Right hindlimb (tissue), 1 donor: Measurements from ENCODE around the gene ARHGAP10.

Experiments used
- DNase-seq: peaks from one replicate; pipeline ENCODE4 v3.0.0-alpha.2; 2018

The ARHGAP10 gene

DNA sequence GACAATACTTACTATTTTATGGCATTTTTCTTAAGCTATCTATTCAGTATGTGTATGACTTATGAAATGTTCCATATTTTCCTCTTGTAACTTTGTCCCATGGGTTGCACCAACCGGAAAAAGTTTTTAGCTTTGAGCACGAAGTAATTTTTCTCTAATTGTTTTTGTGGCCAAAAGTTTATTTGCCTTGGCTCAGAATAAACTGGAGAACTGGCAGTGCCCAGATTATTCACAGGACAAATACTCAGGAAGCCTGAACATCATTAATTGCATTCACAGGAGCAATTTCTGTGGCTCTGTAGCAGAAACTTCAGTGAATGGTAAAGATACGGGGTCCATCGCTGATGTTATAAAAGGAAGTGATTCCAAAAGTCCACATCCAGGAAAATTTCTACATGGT, 184.5 kb downstream of the ARHGAP10 start:
- DNase-seq = no peak

DNA sequence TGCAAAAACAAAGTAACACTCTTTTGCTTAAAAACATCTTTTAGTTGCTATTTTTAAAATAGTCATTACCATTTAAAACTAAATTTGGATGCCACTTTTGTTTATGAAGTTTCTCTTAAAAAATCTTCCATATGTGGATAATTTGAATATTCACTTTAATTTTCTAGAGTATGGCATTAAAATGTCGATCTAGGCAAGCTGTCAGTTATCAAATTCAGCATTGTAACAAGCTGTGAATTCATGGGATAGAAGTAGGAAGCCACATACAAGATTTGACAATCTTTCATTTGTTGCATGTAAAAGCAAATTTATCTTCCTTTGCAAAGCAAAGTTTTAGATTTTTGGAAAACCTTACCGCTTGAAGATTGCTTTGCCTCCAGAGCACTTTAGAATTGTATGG, 191.5 kb downstream of the ARHGAP10 start:
- no peak for DNase-seq

- no peak for DNase-seq
Observed at GRCh38 chr4:147923854-147924253, 192.0 kb downstream of the ARHGAP10 start.

DNA sequence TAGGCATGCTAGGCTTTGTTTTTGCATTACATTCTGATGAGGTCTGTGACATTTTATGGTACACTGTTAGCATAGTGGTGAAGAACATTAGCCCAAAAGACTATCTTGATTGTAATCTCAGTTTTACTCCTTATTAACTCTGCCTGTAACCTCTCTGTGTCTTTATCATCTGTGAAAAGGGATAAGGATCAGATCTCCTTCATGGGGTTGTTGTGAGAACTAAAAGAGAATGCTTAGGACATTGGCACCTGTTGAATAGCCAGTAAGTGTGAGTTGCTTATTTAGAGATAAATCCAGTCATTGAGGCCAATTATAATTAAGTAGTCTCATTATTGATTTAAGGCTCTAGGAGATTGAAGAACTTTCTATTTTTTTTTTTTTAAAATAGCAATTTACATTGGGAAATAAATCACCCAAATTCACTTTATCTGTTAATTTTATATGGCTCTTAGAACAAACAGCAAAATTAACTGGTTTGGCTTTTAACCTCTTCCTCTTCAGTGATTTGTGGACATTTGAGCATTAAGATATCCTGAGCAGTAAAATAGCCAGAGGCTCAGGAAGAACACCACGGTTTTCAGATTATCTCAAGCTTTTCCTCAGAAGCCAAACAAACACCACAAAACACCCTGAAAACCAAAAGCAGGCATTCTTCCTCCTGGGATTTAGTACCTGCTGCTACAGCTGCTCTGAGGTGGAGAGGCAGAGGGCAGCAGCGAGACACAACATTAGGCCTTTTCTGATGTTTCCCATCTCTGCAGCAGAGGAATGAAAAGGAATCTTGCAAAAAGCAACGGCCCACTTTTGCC, 192.9 kb downstream of the ARHGAP10 start:
- peak; percentile 31 for DNase-seq

GRCh38 chr4:147927377-147928137, 195.7 kb downstream of the ARHGAP10 start:
- DNase-seq = peak; percentile 25

- no peak for DNase-seq
Observed at GRCh38 chr4:147928400-147928799, 196.5 kb downstream of the ARHGAP10 start.

- no peak for DNase-seq
Observed at GRCh38 chr4:147929746-147930145, 197.9 kb downstream of the ARHGAP10 start.

- no peak for DNase-seq
Observed at GRCh38 chr4:147933316-147933715, 201.4 kb downstream of the ARHGAP10 start.

DNA sequence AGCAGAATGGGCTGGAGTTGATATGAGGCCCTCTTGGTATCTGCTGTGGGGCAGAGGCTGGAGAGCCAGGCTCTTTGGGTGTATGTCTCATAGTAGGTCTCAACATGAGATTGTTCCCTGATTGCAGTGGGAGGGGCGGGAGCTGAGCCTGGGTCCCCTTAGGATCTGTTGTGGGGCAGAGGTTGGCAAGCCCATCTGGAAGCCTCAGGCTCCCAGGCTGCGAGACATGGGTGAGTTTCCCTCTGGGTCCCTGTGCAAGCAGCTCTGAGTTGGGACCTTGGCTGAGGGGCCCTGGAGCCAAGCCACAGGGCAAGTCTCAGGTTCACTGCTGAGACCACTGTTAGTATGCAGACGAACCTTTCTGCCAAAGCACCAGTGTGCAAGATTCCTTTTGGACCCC, 201.9 kb downstream of the ARHGAP10 start:
- no peak for DNase-seq

DNA sequence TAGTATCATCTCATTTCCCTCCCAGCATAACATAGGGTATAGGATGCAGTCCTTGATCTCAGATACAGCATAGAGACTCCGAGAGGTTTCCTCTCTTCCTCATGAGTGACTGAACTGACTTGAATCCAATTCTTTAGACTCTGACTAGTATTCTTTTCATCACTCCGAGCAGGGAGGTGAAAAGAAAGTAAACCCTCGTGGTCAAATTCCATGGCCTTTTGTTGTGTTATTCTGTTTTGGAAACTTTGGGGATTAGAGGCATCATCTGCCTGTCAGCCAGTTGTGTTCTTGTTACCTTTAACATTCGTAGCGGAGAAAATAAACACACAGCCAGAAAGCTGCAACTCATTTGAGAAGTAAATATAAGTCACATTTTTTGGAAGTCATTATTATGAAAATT, 206.6 kb downstream of the ARHGAP10 start:
- no peak for DNase-seq

- no peak for DNase-seq
Observed at GRCh38 chr4:147940171-147940570, 208.3 kb downstream of the ARHGAP10 start.

GRCh38 chr4:147941373-147941772, 209.5 kb downstream of the ARHGAP10 start:
- no peak for DNase-seq

DNA sequence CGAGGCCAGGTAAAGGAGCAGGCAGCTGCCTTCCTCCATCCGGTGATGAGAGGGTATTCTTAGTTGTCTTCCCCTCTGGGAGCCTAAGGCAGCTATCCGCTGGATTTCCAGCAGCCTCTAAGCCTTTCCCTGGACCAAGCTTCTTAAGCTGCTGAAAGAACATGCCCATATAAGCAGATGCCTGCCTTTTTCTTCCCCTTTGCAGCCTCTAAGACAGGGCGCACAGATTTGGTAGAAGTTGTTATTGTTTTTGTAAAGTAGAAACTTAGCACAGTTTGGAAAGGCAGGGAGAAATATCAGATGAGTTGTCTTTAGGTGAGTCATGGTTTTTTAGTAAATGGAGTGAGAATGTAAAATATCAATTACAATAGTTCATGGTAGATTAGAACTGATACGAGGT, 210.8 kb downstream of the ARHGAP10 start:
- no peak for DNase-seq

DNA sequence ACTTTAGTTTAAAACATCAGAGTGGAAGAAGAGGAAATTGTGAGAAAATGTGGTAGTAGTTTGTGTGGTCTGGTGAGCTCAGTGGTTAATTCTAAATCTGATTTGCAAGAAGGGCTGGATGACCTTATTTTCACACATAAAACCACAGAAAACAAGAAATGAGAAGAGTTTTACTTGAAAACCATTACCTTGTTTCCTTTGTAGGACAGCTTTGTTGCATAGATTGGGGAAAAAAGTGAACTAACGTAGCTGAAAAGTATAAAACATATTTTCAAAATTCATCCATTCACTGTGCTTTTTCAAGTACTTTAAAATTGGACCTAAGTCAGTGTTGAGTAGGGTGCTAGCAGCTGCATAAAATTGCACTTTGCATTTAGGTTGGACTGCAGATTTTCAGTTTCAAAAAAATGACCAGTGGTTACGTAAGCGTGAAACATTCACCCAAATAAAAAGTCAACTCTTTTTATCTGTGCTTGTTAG, 211.3 kb downstream of the ARHGAP10 start:
- no peak for DNase-seq

DNA sequence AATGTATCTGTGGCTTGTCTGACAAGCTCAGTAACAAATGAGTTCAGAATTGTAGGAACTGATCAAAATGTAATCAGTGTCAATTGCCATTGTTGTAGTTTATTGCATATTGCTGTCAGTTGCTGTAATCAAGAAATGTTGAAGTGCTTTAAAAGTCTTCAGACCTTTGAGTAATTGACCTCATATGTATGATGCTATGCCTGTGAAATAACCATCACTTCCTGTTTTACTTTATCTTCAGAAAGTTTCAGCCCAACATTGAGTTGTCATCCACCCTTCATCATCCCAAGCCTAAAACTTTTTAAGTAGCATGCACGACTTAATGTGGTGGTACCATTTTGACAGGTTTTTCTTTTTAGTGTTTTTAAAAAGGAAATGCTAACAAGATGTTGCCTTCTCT, 212.4 kb downstream of the ARHGAP10 start:
- no peak for DNase-seq

DNA sequence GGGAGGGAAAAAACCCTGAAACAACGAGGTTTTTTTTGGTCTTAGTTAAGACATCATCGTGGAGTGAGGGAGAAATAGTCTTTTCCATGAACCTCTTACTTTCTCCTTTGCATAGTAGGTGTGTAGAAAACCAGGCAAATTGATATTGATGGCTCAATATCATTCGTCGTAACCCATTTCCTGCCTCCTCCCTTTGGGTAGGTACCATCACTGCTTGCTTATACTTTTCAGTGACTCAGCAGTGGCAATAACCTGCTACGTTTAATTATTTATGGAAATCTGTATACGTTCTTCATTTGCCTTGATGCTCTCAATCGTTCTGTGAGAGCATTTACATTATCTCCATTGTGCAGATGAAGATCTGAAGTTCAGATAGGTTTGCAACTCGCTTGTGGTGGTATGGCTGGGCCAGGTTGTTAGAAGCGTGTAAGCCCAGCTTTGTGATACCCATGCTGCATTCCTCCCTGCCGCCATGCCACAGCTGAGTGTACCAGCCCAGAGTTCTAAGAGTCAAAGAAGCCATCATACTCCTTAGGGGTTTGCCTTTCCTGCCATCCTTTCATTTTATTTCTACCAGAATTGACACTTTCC, 212.9 kb downstream of the ARHGAP10 start:
- no peak for DNase-seq

GRCh38 chr4:147948336-147948735, 216.4 kb downstream of the ARHGAP10 start:
- no peak for DNase-seq

GRCh38 chr4:147950261-147950660, 218.4 kb downstream of the ARHGAP10 start:
- no peak for DNase-seq

GRCh38 chr4:147950841-147951240, 219.0 kb downstream of the ARHGAP10 start:
- DNase-seq = no peak

- no peak for DNase-seq
Observed at GRCh38 chr4:147954850-147955249, 223.0 kb downstream of the ARHGAP10 start.

DNA sequence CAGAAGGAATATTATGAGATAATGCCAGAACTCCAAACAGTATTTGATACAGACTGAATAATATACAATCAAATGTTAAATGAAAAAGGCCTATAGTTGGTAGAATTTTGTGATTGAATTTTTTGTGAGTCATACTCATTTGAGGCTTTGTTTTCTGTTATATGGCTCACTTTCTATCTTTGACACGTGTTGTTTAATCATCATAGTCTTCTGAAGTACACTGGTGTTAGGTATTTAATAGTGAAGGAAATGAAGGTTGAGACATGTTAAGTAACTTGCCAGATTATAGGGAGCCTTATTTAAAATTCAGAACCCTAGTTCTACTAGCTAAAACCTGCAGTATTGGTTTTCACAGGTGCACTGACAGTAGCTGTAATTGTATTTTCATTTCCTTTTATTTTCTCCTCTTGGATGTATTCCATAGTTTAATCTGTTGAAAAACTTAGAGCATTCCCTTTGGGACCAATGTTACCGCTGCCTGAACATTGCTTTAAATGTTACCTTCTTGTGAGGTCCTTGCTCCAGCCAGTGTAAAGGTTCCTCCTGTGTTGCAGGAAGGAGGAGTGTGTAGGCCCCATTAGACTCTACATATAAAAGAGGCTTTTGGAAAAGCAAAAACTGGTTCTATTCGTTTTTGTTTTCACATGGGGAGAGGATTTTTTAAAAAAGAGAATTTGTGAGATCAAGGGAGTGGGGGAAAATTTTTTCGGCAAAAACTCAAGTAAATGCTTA, 224.1 kb downstream of the ARHGAP10 start:
- DNase-seq = no peak

GRCh38 chr4:147957446-147957845, 225.6 kb downstream of the ARHGAP10 start:
- DNase-seq = no peak

- DNase-seq = no peak
Observed at GRCh38 chr4:147958057-147958456, 226.2 kb downstream of the ARHGAP10 start.
